WI38 (cell line): Measurements from ENCODE around the gene FGFBP1.

Experiments used
- H3K4me3 ChIP-seq: 2 replicates; pipeline ENCODE4 v1.5.1; 2011; ENCODE audit warnings: low read depth, mild to moderate bottlenecking, control low read depth, low read length
- CTCF ChIP-seq: IDR thresholded peaks from 2 replicates; pipeline ENCODE4 v1.5.1; 2012; ENCODE audit warnings: low read depth, mild to moderate bottlenecking, control low read depth, low read length

FGFBP1 gene

GRCh38 chr4:15961781-15962510 lies 23.4 kb upstream of the FGFBP1 start:
- H3K4me3 ChIP-seq = no peak overlapping the region
- no peak for TF ChIP-seq CTCF

- no peak overlapping the region for H3K4me3 ChIP-seq
- no peak for TF ChIP-seq CTCF
Measured at GRCh38 chr4:15958562-15958961, 20.0 kb upstream of the FGFBP1 start.

GRCh38 chr4:15956179-15956850 lies 17.8 kb upstream of the FGFBP1 start:
- TF ChIP-seq CTCF = peak; percentile 94
- no peak overlapping the region for H3K4me3 ChIP-seq

- H3K4me3 ChIP-seq = no peak overlapping the region
- 0 out of 2 replicates have a peak, but pooled peaks have one; percentile 15 for TF ChIP-seq CTCF
Measured at GRCh38 chr4:15955670-15956069, 17.1 kb upstream of the FGFBP1 start.

GRCh38 chr4:15953625-15954024 lies 15.1 kb upstream of the FGFBP1 start:
- H3K4me3 ChIP-seq = no peak overlapping the region
- no peak for TF ChIP-seq CTCF

- no peak overlapping the region for H3K4me3 ChIP-seq
- no peak for TF ChIP-seq CTCF
Measured at GRCh38 chr4:15951781-15952180, 13.2 kb upstream of the FGFBP1 start.

GRCh38 chr4:15948826-15949225 lies 10.3 kb upstream of the FGFBP1 start:
- TF ChIP-seq CTCF = no peak
- H3K4me3 ChIP-seq = no peak overlapping the region
